Thymus (tissue), 11 donors: ENCODE measurements around the gene GPR158. TPM values are rescaled to one million over a fixed set of nuclear protein-coding genes. Genes with fewer than 3 reads are reported as not detected.

Source experiments
- DNase-seq, 9 donors: peaks; one replicate each; pipeline ENCODE4 v3.0.0-alpha.2; 2013; ENCODE audit warnings: low spot score in 9 of 9, low read depth in 6 of 9, missing footprints in 1 of 9
- H3K27ac ChIP-seq, 2 donors: one replicate each; pipeline ENCODE4 v1.5.1; 2013; ENCODE audit warnings: control low read depth in 1 of 2, low read depth in 1 of 2, low read length in 1 of 2, mild to moderate bottlenecking in 1 of 2, moderate library complexity in 1 of 2
- H3K27me3 ChIP-seq, 2 donors: one replicate each; pipeline ENCODE4 v1.5.1; 2013; ENCODE audit warnings: low read length in 1 of 2; ENCODE audit not compliant: control insufficient read depth in 2 of 2, insufficient read depth in 1 of 2
- H3K36me3 ChIP-seq, 2 donors: one replicate each; pipeline ENCODE4 v1.5.1; 2013; ENCODE audit warnings: low read length in 1 of 2, mild to moderate bottlenecking in 1 of 2, moderate library complexity in 1 of 2; ENCODE audit not compliant: control insufficient read depth in 2 of 2, insufficient read depth in 2 of 2
- H3K4me1 ChIP-seq, 2 donors: one replicate each; pipeline ENCODE4 v1.5.1; 2013; ENCODE audit warnings: low read length in 2 of 2; ENCODE audit not compliant: control insufficient read depth in 2 of 2, insufficient read depth in 2 of 2
- H3K4me3 ChIP-seq, 2 donors: one replicate each; pipeline ENCODE4 v1.5.1; 2013; ENCODE audit warnings: low read length in 2 of 2, control low read depth in 1 of 2, mild to moderate bottlenecking in 1 of 2
- H3K9me3 ChIP-seq, 2 donors: one replicate each; pipeline ENCODE4 v1.5.1; 2013; ENCODE audit warnings: low read length in 1 of 2, mild to moderate bottlenecking in 1 of 2; ENCODE audit not compliant: control insufficient read depth in 2 of 2, insufficient read depth in 1 of 2
- WGBS: extraction: QIAGEN DNeasy Blood & Tissue Kit; methylation state at CpG from one replicate; pipeline ENCODE4 v1.1.7; 2013; 5-methylcytosine and 5-hydroxymethylcytosine counted together
- polyA plus RNA-seq: library from polyadenylated mRNA; stranded (reverse); fragments of 200-250 nt; gene quantifications from one replicate; pipeline ENCODE4 v1.2.3, GENCODE V29; 2013
- total RNA-seq: library from RNA; stranded (reverse); fragments of 120-200 nt; gene quantifications from one replicate; pipeline ENCODE4 v1.2.4, GENCODE V29; 2013
- donor health status: healthy.

Gene GPR158
- total and polyA plus RNA-seq, 2 donors, result under 0.01 to 0.02 TPM

DNA sequence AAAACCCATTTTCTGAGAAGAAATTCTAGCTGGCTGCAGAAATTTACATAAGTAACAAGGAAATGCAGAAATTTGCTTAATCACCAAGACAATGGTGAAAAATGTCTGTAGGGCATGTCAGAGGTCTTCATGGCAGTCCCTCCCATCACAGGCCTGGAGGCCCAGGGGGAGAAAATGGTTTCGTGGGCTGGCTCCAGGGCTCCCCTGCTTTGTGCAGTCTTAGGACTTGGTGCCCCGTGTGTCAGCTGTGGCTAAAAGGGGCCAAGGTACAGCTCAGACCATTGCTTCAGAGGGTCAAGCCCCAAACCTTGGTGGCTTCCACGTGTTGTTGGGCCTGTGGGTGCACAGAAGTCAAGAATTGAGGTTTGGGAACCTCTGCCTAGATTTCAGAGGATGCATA, 215.9 kb downstream of the GPR158 start:
- Histone ChIP-seq H3K4me1 (no peaks in the 10 kb centered on the region), H3K27me3 (no peaks in the 10 kb centered on the region), H3K9me3 (peaks cover 3 to 34% of the 10 kb centered on the region in 2 donors), H3K27ac (no peak overlapping the region), H3K4me3 (no peak overlapping the region), H3K36me3 (no peaks in the 10 kb centered on the region)
- no peak for DNase-seq
- WGBS, result 68% methylated on average over 3 of the region's 3 CpGs

DNA sequence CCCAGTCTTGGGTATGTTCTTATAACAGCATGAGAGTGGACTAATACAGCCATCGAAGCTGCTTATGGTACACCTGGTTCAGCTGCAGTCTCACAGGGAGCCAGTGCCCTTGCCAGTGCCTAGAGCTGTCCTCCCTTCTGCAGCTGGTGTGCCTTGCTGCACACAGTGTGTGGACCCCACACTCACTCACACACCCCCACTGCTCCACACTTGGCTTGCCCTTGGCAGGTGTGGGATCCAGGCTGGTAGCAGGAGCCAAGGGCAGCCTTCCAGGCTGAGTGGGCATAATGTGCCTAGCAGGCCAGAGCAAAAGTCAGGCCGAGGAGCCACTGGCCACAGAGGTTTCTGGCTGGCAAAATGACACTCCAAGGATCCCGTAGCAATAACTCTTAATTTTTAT, 217.3 kb downstream of the GPR158 start:
- Histone ChIP-seq H3K9me3 (peaks cover 3 to 34% of the 10 kb centered on the region in 2 donors), H3K4me3 (no peak overlapping the region), H3K4me1 (no peaks in the 10 kb centered on the region), H3K27me3 (no peaks in the 10 kb centered on the region), H3K36me3 (no peaks in the 10 kb centered on the region), H3K27ac (no peak overlapping the region)
- no peak for DNase-seq
- WGBS, result 72% methylated on average over 3 of the region's 3 CpGs

DNA sequence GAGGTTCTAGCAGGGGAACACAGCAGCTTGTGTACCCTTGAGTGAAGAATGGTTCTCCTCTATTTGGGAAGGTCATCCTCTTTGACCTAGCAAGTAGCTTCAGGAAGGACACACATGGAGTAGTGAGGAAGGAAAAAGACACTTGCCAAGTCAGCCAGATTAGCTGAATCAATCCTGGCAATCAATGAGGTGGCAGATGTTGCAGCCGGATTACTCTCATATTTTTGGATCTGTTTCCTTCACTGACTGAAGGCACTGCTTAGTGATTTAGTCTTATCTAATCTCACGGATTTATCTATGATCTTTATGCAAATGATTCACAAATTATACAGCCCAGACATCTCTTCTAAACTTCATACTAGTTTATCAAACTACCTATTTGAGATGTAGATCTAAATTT, 218.8 kb downstream of the GPR158 start:
- WGBS, result 83% methylated on average over 2 of the region's 2 CpGs

DNA sequence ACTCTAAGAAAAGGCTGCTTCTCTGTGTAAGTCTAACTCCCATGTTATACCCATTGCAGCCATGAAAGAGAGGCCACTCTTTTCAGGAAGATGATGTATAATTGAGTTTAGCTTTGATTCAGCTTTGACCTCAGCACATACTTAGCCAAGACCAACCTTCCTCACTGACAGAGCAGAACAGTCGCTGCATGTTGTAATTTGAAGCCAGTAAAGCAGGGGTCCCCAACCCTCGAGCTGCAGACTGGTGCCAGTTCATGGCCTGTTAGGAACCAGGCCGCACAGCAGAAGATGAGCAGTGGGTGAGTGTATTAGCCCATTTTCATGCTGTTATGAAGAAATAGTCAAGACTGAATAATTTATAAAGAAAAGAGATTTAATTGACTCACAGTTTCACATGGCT, 223.9 kb downstream of the GPR158 start:
- no peaks in the 10 kb centered on the region for H3K4me1 ChIP-seq
- no peaks in the 10 kb centered on the region for H3K27me3 ChIP-seq
- whole genome bisulfite sequencing, result 61% methylated on average over 3 of the region's 3 CpGs
- no peaks in the 10 kb centered on the region for H3K9me3 ChIP-seq
- H3K4me3 ChIP-seq, result no peak overlapping the region
- H3K36me3 ChIP-seq, result no peaks in the 10 kb centered on the region
- DNase-seq, result no peak
- no peak overlapping the region for H3K27ac ChIP-seq

More for the DNA sequence above, 218.8 kb downstream of the GPR158 start:
- peaks cover 3 to 27% of the 10 kb centered on the region in 2 donors for H3K9me3 ChIP-seq
- no peak overlapping the region for H3K27ac ChIP-seq
- no peaks in the 10 kb centered on the region for H3K4me1 ChIP-seq
- H3K36me3 ChIP-seq, result no peaks in the 10 kb centered on the region
- H3K4me3 ChIP-seq, result no peak overlapping the region
- H3K27me3 ChIP-seq, result no peaks in the 10 kb centered on the region
- no peak for DNase-seq

DNA sequence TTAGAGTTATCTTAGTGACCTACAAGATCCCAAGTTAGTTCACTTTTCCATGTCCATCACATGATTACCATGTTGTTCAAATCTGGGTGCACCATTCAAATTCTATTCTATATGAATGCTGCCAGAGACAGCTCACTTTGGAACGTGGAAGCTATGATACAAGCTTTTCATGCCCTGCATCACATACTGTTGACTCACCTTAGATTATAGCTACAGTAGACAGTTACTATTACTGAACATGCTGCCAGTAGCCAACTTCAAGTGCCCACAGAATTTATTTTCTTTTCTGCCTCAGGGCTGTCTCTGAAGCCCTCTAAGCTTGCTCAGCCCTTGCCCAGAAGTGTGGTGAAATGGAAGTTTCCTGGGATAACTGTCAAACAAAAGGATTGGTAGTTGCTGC, 231.1 kb downstream of the GPR158 start:
- no peaks in the 10 kb centered on the region for H3K9me3 ChIP-seq
- H3K36me3 ChIP-seq, result no peaks in the 10 kb centered on the region
- H3K4me3 ChIP-seq, result no peak overlapping the region
- no peaks in the 10 kb centered on the region for H3K27me3 ChIP-seq
- WGBS, result 87% methylated on average over 1 of the region's 1 CpG
- no peak for DNase-seq
- no peaks in the 10 kb centered on the region for H3K4me1 ChIP-seq
- no peak overlapping the region for H3K27ac ChIP-seq

- WGBS, result 81% methylated on average over 2 of the region's 2 CpGs
- Histone ChIP-seq H3K27me3 (no peaks in the 10 kb centered on the region), H3K4me1 (no peaks in the 10 kb centered on the region), H3K4me3 (no peak overlapping the region), H3K9me3 (no peaks in the 10 kb centered on the region), H3K27ac (no peak overlapping the region), H3K36me3 (no peaks in the 10 kb centered on the region)
- DNase-seq, result no peak
Measured at GRCh38 chr10:25417611-25418010, 242.8 kb downstream of the GPR158 start.

DNA sequence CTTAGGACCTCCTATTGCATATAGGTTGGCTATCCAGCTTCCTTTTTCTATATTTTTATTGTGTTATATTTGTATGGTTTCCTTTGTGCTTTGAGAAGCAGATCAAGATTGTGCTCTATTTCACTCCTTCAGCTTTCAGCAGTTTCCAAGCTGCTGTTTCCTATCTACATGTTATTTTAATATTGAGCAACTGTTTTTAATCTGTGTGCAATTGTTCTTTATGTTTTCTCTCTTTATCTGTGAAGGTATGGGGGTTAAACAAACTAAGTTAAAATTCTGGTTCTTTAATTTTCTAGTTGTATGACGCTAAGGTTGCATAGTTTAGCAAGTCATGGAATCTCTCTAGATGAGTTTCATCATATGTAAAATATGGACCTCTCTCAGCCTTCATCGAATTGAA, 251.0 kb downstream of the GPR158 start:
- no peak for DNase-seq
- no peaks in the 10 kb centered on the region for H3K9me3 ChIP-seq
- H3K27ac ChIP-seq, result no peak overlapping the region
- no peaks in the 10 kb centered on the region for H3K4me1 ChIP-seq
- H3K36me3 ChIP-seq, result no peaks in the 10 kb centered on the region
- WGBS, result 78% methylated on average over 2 of the region's 2 CpGs
- H3K4me3 ChIP-seq, result no peak overlapping the region
- H3K27me3 ChIP-seq, result no peaks in the 10 kb centered on the region

GRCh38 chr10:25436431-25436830, 261.6 kb downstream of the GPR158 start:
- H3K36me3 ChIP-seq, result no peaks in the 10 kb centered on the region
- no peak overlapping the region for H3K4me3 ChIP-seq
- no peaks in the 10 kb centered on the region for H3K4me1 ChIP-seq
- H3K27ac ChIP-seq, result no peak overlapping the region
- no peak for DNase-seq
- H3K9me3 ChIP-seq, result no peaks in the 10 kb centered on the region
- no peaks in the 10 kb centered on the region for H3K27me3 ChIP-seq
- 93% methylated on average over 2 of the region's 2 CpGs for WGBS

DNA sequence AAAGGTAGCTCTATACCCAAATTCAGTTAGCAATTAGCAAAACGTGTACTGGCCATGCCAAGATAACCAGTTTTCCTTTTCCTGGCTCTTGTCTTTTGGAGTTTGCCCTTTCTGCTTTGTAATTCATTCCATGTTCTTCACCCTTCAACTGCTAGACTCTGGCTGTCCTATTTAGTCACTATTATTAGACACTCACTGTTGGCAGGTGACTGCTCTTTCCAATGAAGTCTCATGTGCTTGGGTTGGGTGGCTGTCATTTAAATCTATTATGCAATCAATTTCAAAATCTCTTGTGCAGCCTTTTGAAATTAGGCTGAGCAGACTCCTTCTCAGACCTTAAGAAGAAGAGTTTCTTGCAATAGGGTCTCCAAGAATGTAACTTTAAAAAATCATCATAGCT, 266.5 kb downstream of the GPR158 start:
- WGBS, result 58% methylated on average over 1 of the region's 1 CpG
- Histone ChIP-seq H3K36me3 (no peaks in the 10 kb centered on the region), H3K4me3 (no peak overlapping the region), H3K9me3 (peaks cover 0 to 2% of the 10 kb centered on the region in 2 donors), H3K4me1 (no peaks in the 10 kb centered on the region), H3K27me3 (no peaks in the 10 kb centered on the region), H3K27ac (no peak overlapping the region)
- no peak for DNase-seq

- WGBS, result 81% methylated on average over 6 of the region's 6 CpGs
- H3K4me1 ChIP-seq, result no peaks in the 10 kb centered on the region
- H3K4me3 ChIP-seq, result no peak overlapping the region
- H3K27ac ChIP-seq, result no peak overlapping the region
- H3K9me3 ChIP-seq, result peaks cover 0 to 2% of the 10 kb centered on the region in 2 donors
- H3K36me3 ChIP-seq, result no peaks in the 10 kb centered on the region
- DNase-seq, result no peak
- H3K27me3 ChIP-seq, result no peaks in the 10 kb centered on the region
Measured at GRCh38 chr10:25444266-25444665, 269.5 kb downstream of the GPR158 start.
